Suprapubic skin (tissue), 4 donors: ENCODE measurements around the gene TMIGD1. TPM values are rescaled to one million over a fixed set of nuclear protein-coding genes. Genes with fewer than 3 reads are reported as not detected.

ENCODE experiments used
- DNase-seq, 2 donors: peaks; one replicate each; pipeline ENCODE4 v3.0.0-alpha.2; 2019; ENCODE audit warnings: low spot score in 2 of 2
- H3K27ac ChIP-seq: fragments of 200-600 bp; sonication (generic); one replicate; pipeline ENCODE4 v1.5.1; 2019
- H3K27me3 ChIP-seq: fragments of 200-600 bp; sonication (generic); one replicate; pipeline ENCODE4 v1.5.1; 2019
- H3K36me3 ChIP-seq: fragments of 200-600 bp; sonication (generic); one replicate; pipeline ENCODE4 v1.5.1; 2019
- H3K4me1 ChIP-seq: fragments of 200-600 bp; sonication (generic); one replicate; pipeline ENCODE4 v1.5.1; 2019
- H3K4me3 ChIP-seq: fragments of 200-600 bp; sonication (generic); one replicate; pipeline ENCODE4 v1.5.1; 2019; ENCODE audit warnings: mild to moderate bottlenecking
- H3K9me3 ChIP-seq: fragments of 200-600 bp; sonication (generic); one replicate; pipeline ENCODE4 v1.5.1; 2019
- EP300 ChIP-seq: sonication (generic); formaldehyde crosslinking; IDR thresholded peaks from one replicate; pipeline ENCODE4 v1.6.1; 2017; ENCODE audit warnings: antibody characterized with exemption
- POLR2A ChIP-seq, 2 donors: fragments of 450-650 bp; IDR thresholded peaks; one replicate each; pipeline ENCODE4 v1.6.1; 2017; ENCODE audit warnings: antibody characterized with exemption in 2 of 2, mild to moderate bottlenecking in 2 of 2, moderate library complexity in 2 of 2
- POLR2AphosphoS5 ChIP-seq, 3 donors: sonication (generic); formaldehyde crosslinking; IDR thresholded peaks; one replicate each; pipeline ENCODE4 v1.6.1; 2017; ENCODE audit warnings: antibody characterized with exemption in 3 of 3
- WGBS: methylation state at CpG from one replicate; pipeline ENCODE4 v1.1.5; 2018; 5-methylcytosine and 5-hydroxymethylcytosine counted together
- total RNA-seq, 4 donors: library from RNA; depleted of rRNA; stranded (reverse); fragments of >200 nt; gene quantifications; one replicate each; pipeline ENCODE4 v1.1.0, GENCODE V29; 2016
- TF ChIP-seq, protein P1 (sequence below), 2 donors: fragments of 200-600 bp in 1 of 2; fragments of 450-650 bp in 1 of 2; sonication (generic) in 1 of 2; IDR thresholded peaks; one replicate each; pipeline ENCODE4 v1.5.1; 2016 to 2019; ENCODE audit warnings: antibody characterized with exemption in 2 of 2, mild to moderate bottlenecking in 1 of 2, moderate library complexity in 1 of 2

The TMIGD1 gene
- total RNA-seq, 4 donors from 2014 or later, result 0.45 TPM; not detected in 3

DNA sequence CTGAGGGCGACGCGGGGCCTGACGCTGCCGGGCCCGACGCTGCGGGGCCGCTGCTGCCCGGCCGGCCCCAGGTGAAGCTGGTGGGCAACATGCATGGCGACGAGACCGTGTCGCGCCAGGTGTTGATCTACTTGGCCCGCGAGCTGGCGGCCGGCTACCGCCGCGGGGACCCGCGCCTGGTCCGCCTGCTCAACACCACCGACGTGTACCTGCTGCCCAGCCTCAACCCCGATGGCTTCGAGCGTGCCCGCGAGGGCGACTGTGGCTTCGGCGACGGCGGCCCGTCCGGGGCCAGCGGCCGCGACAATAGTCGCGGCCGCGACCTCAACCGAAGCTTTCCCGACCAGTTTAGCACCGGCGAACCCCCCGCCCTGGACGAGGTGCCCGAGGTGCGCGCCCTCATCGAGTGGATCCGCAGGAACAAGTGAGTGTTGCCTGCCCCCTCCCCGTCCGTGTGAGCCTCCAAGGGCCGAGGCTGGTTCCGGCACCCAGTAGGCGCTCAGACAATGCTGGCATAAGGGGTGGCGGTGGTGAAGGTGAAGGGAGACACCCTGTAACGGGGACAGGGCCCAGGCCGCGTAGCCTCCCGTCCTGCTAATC, 45.5 kb upstream of the TMIGD1 start:
- TF ChIP-seq EP300, result no peak
- TF ChIP-seq, protein P1, sequence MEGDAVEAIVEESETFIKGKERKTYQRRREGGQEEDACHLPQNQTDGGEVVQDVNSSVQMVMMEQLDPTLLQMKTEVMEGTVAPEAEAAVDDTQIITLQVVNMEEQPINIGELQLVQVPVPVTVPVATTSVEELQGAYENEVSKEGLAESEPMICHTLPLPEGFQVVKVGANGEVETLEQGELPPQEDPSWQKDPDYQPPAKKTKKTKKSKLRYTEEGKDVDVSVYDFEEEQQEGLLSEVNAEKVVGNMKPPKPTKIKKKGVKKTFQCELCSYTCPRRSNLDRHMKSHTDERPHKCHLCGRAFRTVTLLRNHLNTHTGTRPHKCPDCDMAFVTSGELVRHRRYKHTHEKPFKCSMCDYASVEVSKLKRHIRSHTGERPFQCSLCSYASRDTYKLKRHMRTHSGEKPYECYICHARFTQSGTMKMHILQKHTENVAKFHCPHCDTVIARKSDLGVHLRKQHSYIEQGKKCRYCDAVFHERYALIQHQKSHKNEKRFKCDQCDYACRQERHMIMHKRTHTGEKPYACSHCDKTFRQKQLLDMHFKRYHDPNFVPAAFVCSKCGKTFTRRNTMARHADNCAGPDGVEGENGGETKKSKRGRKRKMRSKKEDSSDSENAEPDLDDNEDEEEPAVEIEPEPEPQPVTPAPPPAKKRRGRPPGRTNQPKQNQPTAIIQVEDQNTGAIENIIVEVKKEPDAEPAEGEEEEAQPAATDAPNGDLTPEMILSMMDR (IDR thresholded peaks at IDR 0.05), result no peak
- no peak for TF ChIP-seq POLR2A (IDR thresholded peaks at IDR 0.05)
- TF ChIP-seq POLR2AphosphoS5 (IDR thresholded peaks at IDR 0.05), result no peak
- Histone ChIP-seq H3K4me3 (peak overlapping the region; percentile 77), H3K36me3 (no peaks in the 10 kb centered on the region), H3K9me3 (no peaks in the 10 kb centered on the region), H3K4me1 (peaks cover 43% of the 10 kb centered on the region), H3K27ac (peak overlapping the region; percentile 78), H3K27me3 (no peaks in the 10 kb centered on the region)
- 0% methylated on average over 11 of the region's 68 CpGs for WGBS
- peak; percentile 70 to 80 for DNase-seq

DNA sequence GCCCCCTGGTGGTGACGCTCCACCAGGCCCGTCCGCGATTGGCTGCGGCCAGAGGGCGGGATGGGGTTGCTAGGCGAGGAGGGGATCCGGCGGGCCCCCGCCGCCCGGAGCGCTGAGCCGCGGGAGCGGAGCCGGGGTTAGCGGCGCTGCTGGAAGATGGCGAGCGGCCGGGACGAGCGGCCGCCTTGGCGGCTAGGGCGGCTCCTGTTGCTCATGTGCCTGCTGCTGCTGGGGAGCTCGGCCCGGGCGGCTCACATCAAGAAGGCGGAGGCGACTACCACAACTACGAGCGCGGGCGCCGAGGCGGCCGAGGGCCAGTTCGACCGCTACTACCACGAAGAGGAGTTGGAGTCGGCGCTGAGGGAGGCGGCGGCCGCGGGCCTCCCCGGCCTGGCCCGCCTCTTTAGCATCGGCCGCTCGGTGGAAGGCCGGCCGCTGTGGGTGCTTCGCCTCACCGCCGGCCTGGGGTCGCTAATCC, 45.0 kb upstream of the TMIGD1 start, which contains the start of gene CPD:
CPD (plus strand) TSS at position 103 of the 478 bp plus-strand sequence; CDS start at position 157, 54 bp downstream.
- H3K4me1 ChIP-seq, result peaks cover 43% of the 10 kb centered on the region
- H3K9me3 ChIP-seq, result no peaks in the 10 kb centered on the region
- peak within 1 kb of the TSS; percentile 77 for H3K4me3 ChIP-seq
- WGBS, result 1% methylated on average over 26 of the region's 59 CpGs
- H3K27ac ChIP-seq, result peak within 1 kb of the TSS; percentile 78
- no peaks in the 10 kb centered on the region for H3K27me3 ChIP-seq
- no peaks in the 10 kb centered on the region for H3K36me3 ChIP-seq
- DNase-seq, result peak; percentile 97 to 98
- peak; percentile 55 to 68 for TF ChIP-seq POLR2A (IDR thresholded peaks at IDR 0.05)
- TF ChIP-seq, protein P1 (IDR thresholded peaks at IDR 0.05), result no peak
- no peak for TF ChIP-seq POLR2AphosphoS5 (IDR thresholded peaks at IDR 0.05)

DNA sequence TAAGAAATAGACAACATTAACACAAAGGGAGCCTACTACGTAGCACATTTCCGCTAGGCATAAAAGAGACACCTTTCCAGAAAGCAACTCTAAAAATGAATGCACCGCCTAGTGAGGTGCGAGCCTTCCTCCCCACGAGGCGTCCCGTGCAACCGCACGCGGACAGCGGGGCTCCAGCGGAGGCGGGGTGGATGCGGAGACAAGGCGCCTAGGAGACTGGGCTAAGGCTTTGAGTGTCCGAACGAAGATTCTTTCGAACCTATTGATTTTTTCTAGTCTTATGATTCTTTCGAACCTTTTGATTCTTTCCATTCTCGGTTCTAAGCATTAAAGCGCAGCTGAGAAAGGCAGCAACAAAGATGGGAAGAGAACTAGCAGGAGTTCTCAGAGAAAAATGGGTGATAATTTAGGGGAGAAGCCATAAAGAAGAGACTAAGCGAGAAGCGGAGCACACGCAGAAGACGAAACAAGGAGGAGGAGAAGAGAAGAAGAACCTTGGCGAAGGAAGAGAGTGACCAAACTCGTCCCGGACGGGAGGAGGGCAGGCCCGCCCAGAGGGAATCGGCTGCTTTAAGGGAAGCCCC, 44.5 kb upstream of the TMIGD1 start:
- Histone ChIP-seq H3K4me1 (peaks cover 43% of the 10 kb centered on the region), H3K27me3 (no peaks in the 10 kb centered on the region), H3K9me3 (no peaks in the 10 kb centered on the region), H3K27ac (peak overlapping the region; percentile 78), H3K4me3 (peak overlapping the region; percentile 77), H3K36me3 (no peaks in the 10 kb centered on the region)
- DNase-seq, result no peak
- WGBS, result under 1% methylated on average over 31 of the region's 31 CpGs
- no peak for TF ChIP-seq POLR2A (IDR thresholded peaks at IDR 0.05)
- TF ChIP-seq, protein P1 (IDR thresholded peaks at IDR 0.05), result no peak
- TF ChIP-seq POLR2AphosphoS5 (IDR thresholded peaks at IDR 0.05), result no peak
- TF ChIP-seq EP300, result no peak

DNA sequence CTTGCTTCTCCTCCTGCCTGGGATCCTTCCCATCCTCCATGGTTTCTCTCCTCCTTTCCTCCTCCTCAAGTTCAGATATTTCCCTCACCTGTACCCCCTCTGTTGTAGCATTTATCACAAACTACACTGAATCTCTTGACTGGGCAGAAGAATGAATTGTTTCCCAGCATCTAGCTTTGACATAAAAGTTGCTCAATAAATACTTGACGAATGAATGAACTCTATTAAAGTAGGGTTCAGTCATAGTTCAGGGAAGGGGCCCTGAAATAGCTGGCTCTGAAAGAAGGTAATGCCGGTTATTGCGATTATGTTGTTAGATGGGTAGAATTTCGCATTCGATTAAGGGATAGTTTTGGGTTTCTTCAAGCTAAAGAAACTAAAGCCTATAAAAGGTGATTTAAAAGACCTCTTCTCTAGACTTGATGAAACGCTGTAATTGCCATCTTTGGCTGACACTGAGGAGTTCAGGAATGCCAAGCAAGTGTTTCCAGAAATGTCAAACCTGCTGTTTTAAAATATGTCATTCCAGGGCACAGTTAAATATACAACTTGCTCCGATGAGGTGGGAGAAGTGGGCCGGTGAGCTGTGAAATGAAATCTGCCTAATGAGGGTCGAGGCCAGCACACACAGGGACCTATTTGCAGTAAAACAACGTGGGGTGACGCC, 43.9 kb upstream of the TMIGD1 start:
- DNase-seq, result no peak
- Histone ChIP-seq H3K4me3 (peak overlapping the region; percentile 77), H3K27me3 (no peaks in the 10 kb centered on the region), H3K27ac (no peak overlapping the region), H3K4me1 (peaks cover 37% of the 10 kb centered on the region), H3K36me3 (no peaks in the 10 kb centered on the region), H3K9me3 (no peaks in the 10 kb centered on the region)
- TF ChIP-seq POLR2AphosphoS5 (IDR thresholded peaks at IDR 0.05) (no peak), EP300 (no peak), POLR2A (IDR thresholded peaks at IDR 0.05) (no peak)
- TF ChIP-seq, protein P1 (IDR thresholded peaks at IDR 0.05), result no peak
- WGBS, result 77% methylated on average over 11 of the region's 11 CpGs
